KG1 (cell line): Measurements from ENCODE around the gene PPP6R1.

Experiments used
- DNase-seq: peaks from one replicate; lab custom pipeline; 2025; lab: John Stamatoyannopoulos, UW

PPP6R1 gene

GRCh38 chr19:55181740-55182139 is 77.1 kb downstream of the PPP6R1 start:
- DNase-seq, result no peak
